Lower lobe of right lung (tissue), 2 donors: ENCODE data around the gene LGALS7B. TPM values are rescaled to one million over a fixed set of nuclear protein-coding genes. Genes with fewer than 3 reads are reported as not detected.

ENCODE experiments used
- ATAC-seq, 2 donors: fragments of 200-7000 bp; cut with Tn5 transposase; one replicate each; pipeline ENCODE4 v1.9.1; 2020 to 2022; ENCODE audit warnings: mild to moderate bottlenecking in 2 of 2, moderate library complexity in 2 of 2
- DNase-seq: peaks from one replicate; pipeline ENCODE4 v3.0.0-alpha.2; 2020
- H3K27ac ChIP-seq: fragments of 200-600 bp; one replicate; pipeline ENCODE4 v1.8.0; 2022
- H3K27me3 ChIP-seq: fragments of 200-600 bp; one replicate; pipeline ENCODE4 v1.8.0; 2022; ENCODE audit warnings: low read depth
- H3K36me3 ChIP-seq: fragments of 200-600 bp; one replicate; pipeline ENCODE4 v1.8.0; 2022; ENCODE audit warnings: mild to moderate bottlenecking
- H3K4me1 ChIP-seq: fragments of 200-600 bp; one replicate; pipeline ENCODE4 v1.8.0; 2022
- H3K4me3 ChIP-seq: fragments of 200-600 bp; one replicate; pipeline ENCODE4 v1.8.0; 2022; ENCODE audit warnings: mild to moderate bottlenecking
- H3K9me3 ChIP-seq: fragments of 200-600 bp; one replicate; pipeline ENCODE4 v1.8.0; 2022
- CTCF ChIP-seq: fragments of 200-600 bp; IDR thresholded peaks from one replicate; pipeline ENCODE4 v1.8.0; 2022; ENCODE audit warnings: antibody characterized with exemption, mild to moderate bottlenecking
- intact Hi-C: fragments of 100-400 bp; cut with DNase I; formaldehyde crosslinking; loops from one replicate; pipeline ENCODE4 v1.11.0; 2022
- total RNA-seq: library from RNA; stranded (reverse); fragmentation: NEBNext Ultra II Directional; extraction: Animal tissue kit (Norgen Biotek cat#: 25700); gene quantifications from one replicate; pipeline ENCODE4 v1.2.1, GENCODE V29; 2021
- donor health status: DM: no; HTN: yes; CAD: no; lungs with severe emphysema.

Gene LGALS7B
- total RNA-seq, 1 donor from 2014 or later, result not detected

GRCh38 chr19:38836159-38836982 is 47.4 kb downstream of the LGALS7B start:
- no peak for ATAC-seq
- H3K4me3 ChIP-seq, result no peak overlapping the region
- H3K36me3 ChIP-seq, result peaks cover 63% of the 10 kb centered on the region
- intact Hi-C loops, result no loop called here
- H3K9me3 ChIP-seq, result no peaks in the 10 kb centered on the region
- no peak for TF ChIP-seq CTCF
- H3K27me3 ChIP-seq, result no peaks in the 10 kb centered on the region
- peaks cover 36% of the 10 kb centered on the region for H3K4me1 ChIP-seq
- peak overlapping the region; percentile 27 for H3K27ac ChIP-seq
- no peak for DNase-seq

- no peak for TF ChIP-seq CTCF
- intact Hi-C loops, result no loop called here
- no peaks in the 10 kb centered on the region for H3K9me3 ChIP-seq
- peaks cover 40% of the 10 kb centered on the region for H3K4me1 ChIP-seq
- no peak overlapping the region for H3K4me3 ChIP-seq
- no peaks in the 10 kb centered on the region for H3K27me3 ChIP-seq
- no peak for DNase-seq
- H3K36me3 ChIP-seq, result peaks cover 70% of the 10 kb centered on the region
- peak overlapping the region; percentile 24 for H3K27ac ChIP-seq
- ATAC-seq, result no peak
Measured at GRCh38 chr19:38836983-38837626, 48.1 kb downstream of the LGALS7B start.

GRCh38 chr19:38837656-38838121 is 48.7 kb downstream of the LGALS7B start:
- Histone ChIP-seq H3K36me3 (peaks cover 76% of the 10 kb centered on the region), H3K4me1 (peaks cover 34% of the 10 kb centered on the region), H3K9me3 (no peaks in the 10 kb centered on the region), H3K4me3 (no peak overlapping the region), H3K27me3 (no peaks in the 10 kb centered on the region), H3K27ac (peak overlapping the region; percentile 24)
- ATAC-seq (peak in 1 of 2 donors; percentile 31), DNase-seq (no peak)
- intact Hi-C loops, result no loop called here
- TF ChIP-seq CTCF, result no peak

- peaks cover 83% of the 10 kb centered on the region for H3K36me3 ChIP-seq
- H3K9me3 ChIP-seq, result no peaks in the 10 kb centered on the region
- peak overlapping the region; percentile 24 for H3K27ac ChIP-seq
- H3K4me1 ChIP-seq, result peaks cover 29% of the 10 kb centered on the region
- intact Hi-C loops, result no loop called here
- H3K4me3 ChIP-seq, result no peak overlapping the region
- no peak for DNase-seq
- no peak for TF ChIP-seq CTCF
- no peaks in the 10 kb centered on the region for H3K27me3 ChIP-seq
- peak; percentile 16 to 25 for ATAC-seq
Measured at GRCh38 chr19:38838208-38838985, 49.4 kb downstream of the LGALS7B start.

- Histone ChIP-seq H3K4me3 (no peak overlapping the region), H3K4me1 (peaks cover 35% of the 10 kb centered on the region), H3K27ac (no peak overlapping the region), H3K9me3 (no peaks in the 10 kb centered on the region), H3K36me3 (peaks cover 91% of the 10 kb centered on the region), H3K27me3 (no peaks in the 10 kb centered on the region)
- no peak for DNase-seq
- no peak for ATAC-seq
- intact Hi-C loops, result no loop called here
- no peak for TF ChIP-seq CTCF
Measured at GRCh38 chr19:38838986-38839761, 50.2 kb downstream of the LGALS7B start.
